ENCODE measurements around the gene CLMN.

DNA sequence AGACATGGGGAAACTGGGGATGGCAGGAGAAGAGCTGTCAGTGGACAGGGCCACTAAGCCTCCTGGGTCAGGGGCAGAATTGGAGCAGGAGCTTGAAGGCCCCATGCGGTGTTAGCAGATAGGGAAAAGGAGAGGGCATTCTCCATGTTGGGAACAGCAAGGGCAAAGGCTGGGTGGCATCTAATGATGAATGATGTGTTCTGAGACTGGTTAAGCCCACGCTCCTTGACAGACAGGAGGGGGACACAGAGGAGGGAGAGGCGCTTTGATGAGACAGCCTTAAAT lies 63.0 kb downstream of the CLMN start:
- TF ChIP-seq, protein P1, sequence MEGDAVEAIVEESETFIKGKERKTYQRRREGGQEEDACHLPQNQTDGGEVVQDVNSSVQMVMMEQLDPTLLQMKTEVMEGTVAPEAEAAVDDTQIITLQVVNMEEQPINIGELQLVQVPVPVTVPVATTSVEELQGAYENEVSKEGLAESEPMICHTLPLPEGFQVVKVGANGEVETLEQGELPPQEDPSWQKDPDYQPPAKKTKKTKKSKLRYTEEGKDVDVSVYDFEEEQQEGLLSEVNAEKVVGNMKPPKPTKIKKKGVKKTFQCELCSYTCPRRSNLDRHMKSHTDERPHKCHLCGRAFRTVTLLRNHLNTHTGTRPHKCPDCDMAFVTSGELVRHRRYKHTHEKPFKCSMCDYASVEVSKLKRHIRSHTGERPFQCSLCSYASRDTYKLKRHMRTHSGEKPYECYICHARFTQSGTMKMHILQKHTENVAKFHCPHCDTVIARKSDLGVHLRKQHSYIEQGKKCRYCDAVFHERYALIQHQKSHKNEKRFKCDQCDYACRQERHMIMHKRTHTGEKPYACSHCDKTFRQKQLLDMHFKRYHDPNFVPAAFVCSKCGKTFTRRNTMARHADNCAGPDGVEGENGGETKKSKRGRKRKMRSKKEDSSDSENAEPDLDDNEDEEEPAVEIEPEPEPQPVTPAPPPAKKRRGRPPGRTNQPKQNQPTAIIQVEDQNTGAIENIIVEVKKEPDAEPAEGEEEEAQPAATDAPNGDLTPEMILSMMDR (IDR thresholded peaks at IDR 0.05) = no peak
- TF ChIP-seq EZH2 (IDR thresholded peaks at IDR 0.05; ENCODE audit: borderline replicate concordance, insufficient read depth, low read depth, low read length, poor library complexity, severe bottlenecking) = no peak
